ENCODE data around the gene TSC22D3.

The TSC22D3 gene

DNA sequence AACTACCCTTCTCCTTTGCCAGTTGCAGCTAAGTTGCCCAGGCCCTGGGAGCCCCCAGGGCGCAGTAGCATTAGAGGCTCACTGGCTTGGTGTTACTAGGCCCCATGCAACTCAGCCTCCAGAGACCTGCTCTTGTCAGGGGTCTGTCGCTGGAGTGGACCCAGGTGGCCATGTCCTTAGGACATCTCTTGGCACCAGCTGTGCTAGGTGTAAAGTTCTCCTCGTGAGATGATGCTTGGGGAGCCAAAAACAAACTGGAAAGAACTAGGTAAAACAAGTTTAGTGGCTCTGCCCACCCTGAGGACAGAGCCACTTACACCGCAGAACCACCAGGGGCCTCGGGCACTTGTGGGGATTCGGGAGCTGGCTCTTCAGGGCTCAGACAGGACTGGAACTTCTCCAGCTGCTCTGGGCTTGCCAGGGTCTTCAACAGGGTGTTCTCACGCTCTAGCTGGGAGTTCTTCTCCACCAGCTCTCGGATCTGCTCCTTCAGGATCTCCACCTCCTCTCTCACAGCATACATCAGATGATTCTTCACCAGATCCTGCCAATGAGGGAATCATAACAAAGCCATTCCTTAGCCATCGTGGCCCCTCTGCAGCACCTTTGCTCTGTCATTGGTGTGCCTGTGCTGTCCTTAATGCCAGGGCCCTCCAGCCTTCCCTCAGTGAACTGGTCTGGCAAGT lies 61.2 kb downstream of the TSC22D3 start:
- Histone ChIP-seq H3K27me3 (ENCODE audit: control insufficient read depth, insufficient read depth, low read length) (peaks cover 17% of the 10 kb centered on the region), H3K36me3 (ENCODE audit: control insufficient read depth, insufficient read depth, low read length) (no peaks in the 10 kb centered on the region), H3K9me3 (ENCODE audit: control insufficient read depth, insufficient read depth, low read length) (no peaks in the 10 kb centered on the region), H3K4me3 (ENCODE audit: low read depth, low read length) (no peak overlapping the region), H3K4me1 (ENCODE audit: control insufficient read depth, insufficient read depth, low read length) (peaks cover 24% of the 10 kb centered on the region), H3K9ac (ENCODE audit: low read depth, low read length) (no peak overlapping the region)

GRCh38 chrX:107713543-107714205 lies 61.9 kb downstream of the TSC22D3 start:
- Histone ChIP-seq H3K9me3 (ENCODE audit: control insufficient read depth, insufficient read depth, low read length) (no peaks in the 10 kb centered on the region), H3K4me1 (ENCODE audit: control insufficient read depth, insufficient read depth, low read length) (peaks cover 17% of the 10 kb centered on the region), H3K27me3 (ENCODE audit: control insufficient read depth, insufficient read depth, low read length) (peaks cover 17% of the 10 kb centered on the region), H3K36me3 (ENCODE audit: control insufficient read depth, insufficient read depth, low read length) (no peaks in the 10 kb centered on the region), H3K4me3 (ENCODE audit: low read depth, low read length) (no peak overlapping the region), H3K9ac (ENCODE audit: low read depth, low read length) (no peak overlapping the region)

GRCh38 chrX:107713203-107713542 lies 62.4 kb downstream of the TSC22D3 start:
- peaks cover 17% of the 10 kb centered on the region for H3K27me3 ChIP-seq (ENCODE audit: control insufficient read depth, insufficient read depth, low read length)
- no peaks in the 10 kb centered on the region for H3K36me3 ChIP-seq (ENCODE audit: control insufficient read depth, insufficient read depth, low read length)
- H3K9me3 ChIP-seq (ENCODE audit: control insufficient read depth, insufficient read depth, low read length), result no peaks in the 10 kb centered on the region
- H3K4me1 ChIP-seq (ENCODE audit: control insufficient read depth, insufficient read depth, low read length), result peaks cover 12% of the 10 kb centered on the region
- H3K9ac ChIP-seq (ENCODE audit: low read depth, low read length), result no peak overlapping the region
- H3K4me3 ChIP-seq (ENCODE audit: low read depth, low read length), result no peak overlapping the region

DNA sequence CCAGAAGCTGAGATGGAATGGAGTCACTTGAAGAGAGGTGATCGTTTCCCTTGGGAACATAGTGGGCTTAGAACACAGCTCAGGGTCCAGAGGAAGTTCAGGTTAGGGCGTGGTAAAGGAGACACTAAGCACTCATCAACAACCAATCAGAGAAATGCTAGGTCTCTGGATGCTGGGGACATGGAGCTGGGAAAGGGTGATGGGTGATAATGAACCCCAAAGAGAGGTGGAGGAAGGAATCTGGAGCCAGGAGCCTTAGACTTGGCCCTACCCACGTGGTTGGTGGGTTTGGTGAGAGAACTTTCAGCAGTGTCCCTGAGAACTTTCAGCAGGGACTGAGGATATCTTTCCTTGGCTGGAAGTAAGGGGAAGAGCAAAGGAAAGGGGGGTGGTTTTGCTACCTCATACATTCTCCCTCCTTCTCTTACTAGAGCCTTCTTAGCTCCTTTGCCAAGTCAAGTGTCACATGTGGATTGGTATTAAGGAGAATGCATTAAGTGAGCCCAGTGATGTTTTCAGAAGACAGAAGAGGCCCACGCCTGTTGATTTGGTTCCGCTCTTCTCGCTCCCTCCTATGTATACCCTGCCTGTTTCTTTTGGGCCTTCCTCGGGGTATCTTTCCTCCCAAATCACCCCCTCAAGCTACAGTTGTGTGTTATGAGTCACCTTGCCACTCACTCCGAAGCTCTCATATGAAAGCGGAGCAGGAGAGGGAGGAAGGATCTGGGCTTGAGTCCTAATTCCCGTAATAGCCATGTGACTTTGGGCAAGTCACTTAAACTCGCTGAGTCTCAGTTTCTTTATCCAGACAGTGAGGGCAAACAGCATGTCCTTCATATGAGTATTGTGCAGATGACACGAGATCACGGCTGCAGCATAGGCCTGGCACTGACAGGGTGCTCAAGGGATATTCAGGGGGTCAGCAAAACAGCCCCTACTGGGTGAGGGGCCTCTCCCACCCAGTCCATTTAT lies 63.1 kb downstream of the TSC22D3 start:
- H3K9ac ChIP-seq (ENCODE audit: low read depth, low read length), result no peak overlapping the region
- peaks cover 16% of the 10 kb centered on the region for H3K27me3 ChIP-seq (ENCODE audit: control insufficient read depth, insufficient read depth, low read length)

DNA sequence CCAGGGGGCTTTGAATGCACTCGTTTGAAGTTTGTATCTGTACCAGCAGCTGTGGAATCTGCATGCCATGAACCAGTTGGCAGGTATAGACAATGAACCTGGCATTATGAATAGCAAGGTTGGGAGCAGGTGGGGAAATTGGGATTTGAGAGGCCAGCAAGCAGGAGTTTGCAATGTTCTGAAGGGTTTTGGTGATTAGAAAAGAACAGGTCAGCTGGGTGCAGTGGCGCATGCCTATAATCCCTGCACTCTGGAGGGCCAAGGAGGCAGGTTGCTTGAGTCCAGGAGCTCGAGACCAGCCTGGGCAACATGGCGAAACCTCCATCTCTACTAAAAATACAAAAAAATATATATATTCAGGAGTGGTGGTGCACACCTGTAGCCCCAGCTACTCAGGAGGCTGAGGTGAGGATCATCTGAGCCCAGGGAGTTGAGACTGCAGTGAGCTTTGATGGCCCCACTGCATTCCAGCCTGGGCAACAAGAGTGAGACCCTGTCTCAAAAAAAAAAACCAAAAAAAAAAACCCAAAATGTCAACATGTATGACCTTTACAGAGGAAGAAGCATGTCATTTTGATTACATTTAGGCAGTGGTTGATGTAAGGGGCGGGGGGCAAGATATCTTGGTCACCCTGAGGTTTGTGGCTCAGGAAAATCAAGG lies 63.9 kb downstream of the TSC22D3 start:
- no peak overlapping the region for H3K4me3 ChIP-seq (ENCODE audit: low read depth, low read length)
- peaks cover 8% of the 10 kb centered on the region for H3K4me1 ChIP-seq (ENCODE audit: control insufficient read depth, insufficient read depth, low read length)
- H3K9ac ChIP-seq (ENCODE audit: low read depth, low read length), result no peak overlapping the region
- no peaks in the 10 kb centered on the region for H3K36me3 ChIP-seq (ENCODE audit: control insufficient read depth, insufficient read depth, low read length)
- peaks cover 11% of the 10 kb centered on the region for H3K27me3 ChIP-seq (ENCODE audit: control insufficient read depth, insufficient read depth, low read length)
- no peaks in the 10 kb centered on the region for H3K9me3 ChIP-seq (ENCODE audit: control insufficient read depth, insufficient read depth, low read length)

More for the DNA sequence above, 63.1 kb downstream of the TSC22D3 start:
- no peaks in the 10 kb centered on the region for H3K36me3 ChIP-seq (ENCODE audit: control insufficient read depth, insufficient read depth, low read length)
- no peaks in the 10 kb centered on the region for H3K9me3 ChIP-seq (ENCODE audit: control insufficient read depth, insufficient read depth, low read length)
- no peak overlapping the region for H3K4me3 ChIP-seq (ENCODE audit: low read depth, low read length)
- H3K4me1 ChIP-seq (ENCODE audit: control insufficient read depth, insufficient read depth, low read length), result peaks cover 11% of the 10 kb centered on the region

- Histone ChIP-seq H3K4me1 (ENCODE audit: control insufficient read depth, insufficient read depth, low read length) (peaks cover 8% of the 10 kb centered on the region), H3K9ac (ENCODE audit: low read depth, low read length) (no peak overlapping the region), H3K9me3 (ENCODE audit: control insufficient read depth, insufficient read depth, low read length) (no peaks in the 10 kb centered on the region), H3K36me3 (ENCODE audit: control insufficient read depth, insufficient read depth, low read length) (no peaks in the 10 kb centered on the region), H3K4me3 (ENCODE audit: low read depth, low read length) (no peak overlapping the region), H3K27me3 (ENCODE audit: control insufficient read depth, insufficient read depth, low read length) (peaks cover 10% of the 10 kb centered on the region)
Measured at GRCh38 chrX:107710617-107711391, 64.8 kb downstream of the TSC22D3 start.

- Histone ChIP-seq H3K4me1 (ENCODE audit: control insufficient read depth, insufficient read depth, low read length) (no peaks in the 10 kb centered on the region), H3K9me3 (ENCODE audit: control insufficient read depth, insufficient read depth, low read length) (no peaks in the 10 kb centered on the region), H3K4me3 (ENCODE audit: low read depth, low read length) (no peak overlapping the region), H3K27me3 (ENCODE audit: control insufficient read depth, insufficient read depth, low read length) (no peaks in the 10 kb centered on the region), H3K36me3 (ENCODE audit: control insufficient read depth, insufficient read depth, low read length) (no peaks in the 10 kb centered on the region), H3K9ac (ENCODE audit: low read depth, low read length) (no peak overlapping the region)
Measured at GRCh38 chrX:107709266-107709806, 66.3 kb downstream of the TSC22D3 start.

DNA sequence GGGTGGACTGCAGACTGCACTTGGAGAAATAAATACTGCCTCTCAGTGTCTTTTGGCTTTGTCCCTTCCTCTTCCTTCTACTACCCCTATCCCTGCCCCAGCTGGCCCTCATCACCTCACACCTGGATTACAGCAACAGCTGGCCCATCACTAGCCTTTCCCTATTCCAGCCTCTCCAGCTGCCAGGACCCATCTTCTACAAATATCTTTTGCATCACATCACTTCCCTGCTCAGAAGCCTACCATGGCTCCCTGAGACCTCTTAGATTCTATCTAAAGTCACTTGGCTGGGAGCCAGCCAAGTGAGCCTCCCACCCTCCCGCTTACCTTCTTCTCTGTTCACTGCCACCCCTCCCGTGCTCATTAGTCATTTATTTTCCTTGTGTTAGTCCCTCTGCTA lies 66.8 kb downstream of the TSC22D3 start:
- H3K4me1 ChIP-seq (ENCODE audit: control insufficient read depth, insufficient read depth, low read length), result no peaks in the 10 kb centered on the region
- no peaks in the 10 kb centered on the region for H3K27me3 ChIP-seq (ENCODE audit: control insufficient read depth, insufficient read depth, low read length)
- no peaks in the 10 kb centered on the region for H3K9me3 ChIP-seq (ENCODE audit: control insufficient read depth, insufficient read depth, low read length)
- H3K9ac ChIP-seq (ENCODE audit: low read depth, low read length), result no peak overlapping the region
- H3K4me3 ChIP-seq (ENCODE audit: low read depth, low read length), result no peak overlapping the region
- no peaks in the 10 kb centered on the region for H3K36me3 ChIP-seq (ENCODE audit: control insufficient read depth, insufficient read depth, low read length)

DNA sequence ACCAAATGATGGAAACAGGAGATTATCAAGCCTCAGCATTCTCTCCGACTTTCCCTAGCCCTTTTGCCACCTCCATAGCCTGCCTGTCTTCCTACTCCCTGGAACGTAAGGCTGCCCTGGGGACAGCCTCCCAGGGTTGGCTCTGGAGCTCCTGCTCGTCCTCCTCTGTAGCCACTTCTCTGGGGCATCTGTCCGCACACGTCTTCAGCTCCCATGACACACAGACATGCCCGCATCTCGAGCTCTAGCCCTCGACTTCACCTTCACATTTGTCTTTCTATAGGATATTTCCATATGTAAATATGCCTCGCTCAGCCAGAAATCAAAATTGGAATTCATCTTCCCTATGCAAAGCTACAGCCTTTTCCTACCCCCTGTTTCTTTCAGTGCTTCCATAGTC lies 67.7 kb downstream of the TSC22D3 start:
- no peaks in the 10 kb centered on the region for H3K36me3 ChIP-seq (ENCODE audit: control insufficient read depth, insufficient read depth, low read length)
- no peaks in the 10 kb centered on the region for H3K27me3 ChIP-seq (ENCODE audit: control insufficient read depth, insufficient read depth, low read length)
- no peak overlapping the region for H3K4me3 ChIP-seq (ENCODE audit: low read depth, low read length)
- no peaks in the 10 kb centered on the region for H3K4me1 ChIP-seq (ENCODE audit: control insufficient read depth, insufficient read depth, low read length)
- H3K9me3 ChIP-seq (ENCODE audit: control insufficient read depth, insufficient read depth, low read length), result no peaks in the 10 kb centered on the region
- no peak overlapping the region for H3K9ac ChIP-seq (ENCODE audit: low read depth, low read length)

DNA sequence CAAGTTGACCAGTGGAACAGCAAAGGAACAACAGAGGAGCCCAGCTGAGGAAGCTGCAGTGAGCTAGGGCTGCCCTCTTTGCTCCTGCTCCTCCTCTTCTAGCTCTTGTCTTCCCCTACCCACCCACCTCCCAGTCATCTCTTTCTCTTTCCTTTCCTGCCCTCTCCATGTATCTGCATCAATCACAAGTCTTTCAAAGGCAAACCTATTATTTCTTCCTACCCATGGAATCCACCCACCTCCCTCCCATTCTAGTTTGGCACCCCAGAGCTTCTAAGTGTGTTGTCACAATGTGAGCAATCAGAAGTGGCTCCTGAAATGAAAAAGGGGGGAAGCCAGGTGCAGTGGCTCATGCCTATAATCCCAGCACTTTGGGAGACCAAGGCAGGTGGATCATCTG lies 69.3 kb downstream of the TSC22D3 start:
- no peaks in the 10 kb centered on the region for H3K27me3 ChIP-seq (ENCODE audit: control insufficient read depth, insufficient read depth, low read length)
- H3K9ac ChIP-seq (ENCODE audit: low read depth, low read length), result no peak overlapping the region
- H3K4me3 ChIP-seq (ENCODE audit: low read depth, low read length), result no peak overlapping the region
- no peaks in the 10 kb centered on the region for H3K9me3 ChIP-seq (ENCODE audit: control insufficient read depth, insufficient read depth, low read length)
- no peaks in the 10 kb centered on the region for H3K4me1 ChIP-seq (ENCODE audit: control insufficient read depth, insufficient read depth, low read length)
- no peaks in the 10 kb centered on the region for H3K36me3 ChIP-seq (ENCODE audit: control insufficient read depth, insufficient read depth, low read length)
